HEK293 (cell line): ENCODE data around the gene HCN4.
A peak's percentile ranks its signal among the peaks of the same experiment; 100 is the strongest.

Experiments used
- CTCF ChIA-PET: fragments of 350-600 bp; formaldehyde crosslinking; extraction: SDS; loops from one replicate; lab custom pipeline; 2021; ENCODE audit warnings: antibody characterized with exemption; lab: Yijun Ruan, JAX
- POLR2A ChIA-PET: fragments of 300-600 bp; formaldehyde crosslinking; extraction: SDS; loops from one replicate; lab custom pipeline; 2020; ENCODE audit warnings: antibody characterized with exemption, inconsistent platforms; lab: Yijun Ruan, JAX
- H3K27ac ChIP-seq: fragments of 200-500 bp; sonication (Bioruptor generic); 2 replicates; pipeline ENCODE4 v1.5.1; 2014; ENCODE audit warnings: low read depth, low read length, control low read depth, inconsistent platforms; ENCODE audit errors: extremely low read depth
- H3K36me3 ChIP-seq, 2 experiments: fragments of 200-500 bp in 1 of 2; sonication (Bioruptor generic) in 1 of 2; 1 replicate in 1 of 2; 2 replicates in 1 of 2; pipeline ENCODE4 v1.5.1; 2014 to 2017; ENCODE audit warnings: inconsistent platforms in 2 of 2, low read length in 2 of 2; ENCODE audit not compliant: control insufficient read depth in 2 of 2, insufficient read depth in 1 of 2
- H3K4me1 ChIP-seq: fragments of 200-500 bp; sonication (Bioruptor generic); 2 replicates; pipeline ENCODE4 v1.5.1; 2014; ENCODE audit warnings: mild to moderate bottlenecking, low read length, inconsistent platforms; ENCODE audit not compliant: control insufficient read depth, insufficient read depth
- H3K4me3 ChIP-seq: 2 replicates; pipeline ENCODE4 v1.5.1; 2011; ENCODE audit warnings: low read depth, mild to moderate bottlenecking, control low read depth, low read length, moderate library complexity
- H3K9me3 ChIP-seq: fragments of 200-500 bp; sonication (Bioruptor generic); 2 replicates; pipeline ENCODE4 v1.5.1; 2014; ENCODE audit warnings: low read depth, low read length, inconsistent platforms; ENCODE audit not compliant: control insufficient read depth, insufficient read depth
- EGR2 ChIP-seq: fragments of 450-650 bp; formaldehyde crosslinking; IDR thresholded peaks from 2 replicates; pipeline ENCODE4 v1.5.1; 2016; ENCODE audit warnings: low read depth, missing biosample characterization, missing genetic modification characterization
- GLI2 ChIP-seq: fragments of 450-650 bp; formaldehyde crosslinking; IDR thresholded peaks from 2 replicates; pipeline ENCODE4; 2017; ENCODE audit warnings: missing biosample characterization, missing genetic modification characterization, low read depth, borderline replicate concordance
- KLF10 ChIP-seq: fragments of 450-650 bp; IDR thresholded peaks from 2 replicates; pipeline ENCODE4 v1.5.1; 2018; ENCODE audit warnings: missing biosample characterization, mild to moderate bottlenecking, missing genetic modification characterization
- KLF16 ChIP-seq: fragments of 450-650 bp; formaldehyde crosslinking; IDR thresholded peaks from 2 replicates; pipeline ENCODE4 v1.5.1; 2017; ENCODE audit warnings: missing biosample characterization, missing genetic modification characterization
- SALL2 ChIP-seq: fragments of 450-650 bp; formaldehyde crosslinking; IDR thresholded peaks from 2 replicates; pipeline ENCODE4 v1.5.0; 2017; ENCODE audit warnings: missing biosample characterization, mild to moderate bottlenecking, missing genetic modification characterization, borderline replicate concordance
- SCRT2 ChIP-seq: fragments of 450-650 bp; formaldehyde crosslinking; IDR thresholded peaks from 2 replicates; pipeline ENCODE4 v1.5.1; 2016; ENCODE audit warnings: missing biosample characterization, missing genetic modification characterization
- SP2 ChIP-seq: fragments of 450-650 bp; formaldehyde crosslinking; IDR thresholded peaks from 2 replicates; pipeline ENCODE4 v1.5.1; 2016; ENCODE audit warnings: missing biosample characterization, missing genetic modification characterization
- SP7 ChIP-seq: fragments of 450-650 bp; formaldehyde crosslinking; IDR thresholded peaks from 2 replicates; pipeline ENCODE4 v1.5.1; 2016; ENCODE audit warnings: missing biosample characterization, missing genetic modification characterization
- ZFHX2 ChIP-seq: fragments of 450-650 bp; formaldehyde crosslinking; conservative IDR thresholded peaks from 2 replicates; pipeline ENCODE4 v1.5.1; 2016; ENCODE audit warnings: missing biosample characterization, missing genetic modification characterization
- ZIC2 ChIP-seq: fragments of 450-650 bp; formaldehyde crosslinking; IDR thresholded peaks from 2 replicates; pipeline ENCODE4 v1.5.1; 2016; ENCODE audit warnings: missing biosample characterization, missing genetic modification characterization
- ZNF214 ChIP-seq: fragments of 450-650 bp; formaldehyde crosslinking; IDR thresholded peaks from 2 replicates; pipeline ENCODE4 v1.5.1; 2017; ENCODE audit warnings: missing biosample characterization, mild to moderate bottlenecking, missing genetic modification characterization, borderline replicate concordance
- ZNF221 ChIP-seq: fragments of 450-650 bp; formaldehyde crosslinking; IDR thresholded peaks from 2 replicates; pipeline ENCODE4 v1.5.1; 2017; ENCODE audit warnings: missing biosample characterization, missing genetic modification characterization, borderline replicate concordance
- ZNF426 ChIP-seq: fragments of 450-650 bp; formaldehyde crosslinking; IDR thresholded peaks from 2 replicates; pipeline ENCODE4 v1.5.1; 2017; ENCODE audit warnings: missing biosample characterization, missing genetic modification characterization, mild to moderate bottlenecking, inconsistent platforms, moderate library complexity
- ZNF449 ChIP-seq: fragments of 450-650 bp; formaldehyde crosslinking; IDR thresholded peaks from 2 replicates; pipeline ENCODE4 v1.5.1; 2017; ENCODE audit warnings: missing biosample characterization, mild to moderate bottlenecking, missing genetic modification characterization, moderate library complexity
- ZNF580 ChIP-seq: fragments of 450-650 bp; formaldehyde crosslinking; IDR thresholded peaks from 2 replicates; pipeline ENCODE4 v1.5.1; 2016; ENCODE audit warnings: missing biosample characterization, missing genetic modification characterization
- ZNF596 ChIP-seq: fragments of 450-650 bp; IDR thresholded peaks from 2 replicates; pipeline ENCODE4 v1.5.0; 2018; ENCODE audit warnings: missing biosample characterization, mild to moderate bottlenecking, missing genetic modification characterization, moderate library complexity
- ZNF600 ChIP-seq: fragments of 450-650 bp; formaldehyde crosslinking; IDR thresholded peaks from 2 replicates; pipeline ENCODE4 v1.5.1; 2016; ENCODE audit warnings: missing biosample characterization, missing genetic modification characterization
- ZNF658 ChIP-seq: fragments of 450-650 bp; formaldehyde crosslinking; IDR thresholded peaks from 2 replicates; pipeline ENCODE4; 2016; ENCODE audit warnings: missing biosample characterization, missing genetic modification characterization
- ZNF660 ChIP-seq: fragments of 450-650 bp; IDR thresholded peaks from 2 replicates; pipeline ENCODE4 v1.5.1; 2018; ENCODE audit warnings: missing biosample characterization, mild to moderate bottlenecking, missing genetic modification characterization
- ZNF830 ChIP-seq: fragments of 450-650 bp; IDR thresholded peaks from 2 replicates; pipeline ENCODE4 v1.5.0; 2018; ENCODE audit warnings: missing biosample characterization, missing genetic modification characterization, low read depth, mild to moderate bottlenecking, moderate library complexity

HCN4 gene

GRCh38 chr15:73337187-73337586, 31.6 kb downstream of the HCN4 start (continued):
- no peak for TF ChIP-seq ZNF449

GRCh38 chr15:73336756-73337155, 32.0 kb downstream of the HCN4 start:
- TF ChIP-seq ZNF426 (no peak), ZNF830 (tag by site-specific recombination) (no peak), ZNF600 (tag by site-specific recombination) (no peak), ZNF580 (tag by site-specific recombination) (no peak), SP7 (no peak), KLF16 (tag by site-specific recombination) (no peak), ZNF660 (no peak), ZNF596 (tag by site-specific recombination) (no peak), SP2 (no peak), ZNF658 (tag by site-specific recombination) (no peak)
- H3K4me1 ChIP-seq: no peaks in the 10 kb centered on the region
- no peak overlapping the region for H3K4me3 ChIP-seq
- POLR2A ChIA-PET: no interaction called here
- no peak overlapping the region for H3K27ac ChIP-seq
- no peaks in the 10 kb centered on the region for H3K9me3 ChIP-seq
- CTCF ChIA-PET: no interaction called here
- no peaks in the 10 kb centered on the region for H3K36me3 ChIP-seq

- H3K27ac ChIP-seq: no peak overlapping the region
- TF ChIP-seq ZNF214 (tag by site-specific recombination) (no peak), SCRT2 (no peak), KLF10 (no peak), GLI2 (tag by site-specific recombination) (no peak)
- ChIA-PET POLR2A (interaction anchor here (1.0 kb wide), 1 partner anchor 15 kb away, joined by 5 read pairs; no protein-coding TSS in a partner anchor), CTCF (interaction anchor here (0.6 to 1.3 kb wide), 3 partner anchors 322 to 376 kb away, joined by 3 to 7 read pairs (median 6); no protein-coding TSS in a partner anchor)
- H3K4me3 ChIP-seq: no peak overlapping the region
- no peaks in the 10 kb centered on the region for H3K9me3 ChIP-seq
- H3K4me1 ChIP-seq: no peaks in the 10 kb centered on the region
- H3K36me3 ChIP-seq: no peaks in the 10 kb centered on the region
These were observed 33.3 kb downstream of the HCN4 start for GRCh38 chr15:73335471-73335870.

- Histone ChIP-seq H3K9me3 (no peaks in the 10 kb centered on the region), H3K4me1 (no peaks in the 10 kb centered on the region), H3K36me3 (no peaks in the 10 kb centered on the region), H3K27ac (no peak overlapping the region), H3K4me3 (no peak overlapping the region)
- ChIA-PET CTCF (interaction anchor here (0.6 to 1.3 kb wide), 3 partner anchors 323 to 377 kb away, joined by 3 to 7 read pairs (median 6); no protein-coding TSS in a partner anchor), POLR2A (interaction anchor here (1.0 kb wide), 1 partner anchor 16 kb away, joined by 5 read pairs; no protein-coding TSS in a partner anchor)
- peak; percentile 78 for TF ChIP-seq ZFHX2 (tag by site-specific recombination)
- peak; percentile 78 for TF ChIP-seq ZIC2
- peak; percentile 83 for TF ChIP-seq EGR2 (tag by site-specific recombination)
- TF ChIP-seq ZNF221 (tag by site-specific recombination): no peak
- TF ChIP-seq SALL2 (tag by site-specific recombination): no peak
These were observed 33.7 kb downstream of the HCN4 start for GRCh38 chr15:73335026-73335425.
